NCI-H526 (cell line): Measurements from ENCODE around the gene MEGF11.
A peak's percentile ranks its signal among the peaks of the same experiment; 100 is the strongest.
"Not testable (repeated sequence)": the region's sequence is repeated elsewhere in the genome, so short reads cannot be mapped to it uniquely, and the experiment has no call there.

Experiments used
- DNase-seq, 2 experiments: peaks; one replicate each; lab custom pipeline; 2025; lab: John Stamatoyannopoulos, UW

The MEGF11 gene

DNA sequence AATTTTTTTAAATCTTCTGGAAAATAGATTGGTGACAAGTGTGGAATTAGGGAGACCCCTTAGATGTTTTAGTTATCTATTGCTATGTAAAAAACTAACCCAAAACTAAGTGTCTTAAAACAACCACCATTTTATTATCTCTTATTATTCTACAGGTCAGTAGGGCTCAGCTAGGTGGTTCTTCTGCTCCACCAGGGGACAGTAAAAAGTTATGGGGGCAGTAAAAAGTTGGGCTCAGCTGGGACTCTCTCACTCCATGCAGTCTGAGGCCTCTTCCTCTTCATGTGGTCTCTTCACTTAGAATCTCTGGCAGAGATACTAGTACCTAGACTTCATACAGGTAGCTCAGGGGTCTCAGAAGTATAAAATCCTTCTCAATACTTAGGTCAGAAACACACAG, 21.8 kb upstream of the MEGF11 start:
- no peak for DNase-seq

DNA sequence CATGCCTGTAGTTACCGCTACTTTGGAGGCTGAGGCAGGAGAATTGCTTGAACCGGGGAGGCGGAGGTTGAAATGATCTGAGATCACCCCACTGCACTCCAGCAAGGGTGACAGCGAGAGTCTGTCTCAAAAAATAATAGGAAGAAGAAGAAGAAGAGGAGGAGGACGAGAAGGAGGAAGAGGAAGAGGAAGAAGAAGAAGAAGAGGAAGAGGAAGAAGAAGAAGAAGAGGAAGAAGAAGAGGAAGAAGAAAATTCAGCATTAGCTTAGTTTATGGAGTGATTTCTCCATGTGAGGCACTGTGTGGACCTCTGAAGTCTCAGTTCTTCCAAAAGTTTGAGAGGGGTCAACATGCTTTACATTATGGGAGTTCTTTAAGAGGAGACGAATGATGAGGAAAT, 17.4 kb upstream of the MEGF11 start:
- no peak for DNase-seq

DNA sequence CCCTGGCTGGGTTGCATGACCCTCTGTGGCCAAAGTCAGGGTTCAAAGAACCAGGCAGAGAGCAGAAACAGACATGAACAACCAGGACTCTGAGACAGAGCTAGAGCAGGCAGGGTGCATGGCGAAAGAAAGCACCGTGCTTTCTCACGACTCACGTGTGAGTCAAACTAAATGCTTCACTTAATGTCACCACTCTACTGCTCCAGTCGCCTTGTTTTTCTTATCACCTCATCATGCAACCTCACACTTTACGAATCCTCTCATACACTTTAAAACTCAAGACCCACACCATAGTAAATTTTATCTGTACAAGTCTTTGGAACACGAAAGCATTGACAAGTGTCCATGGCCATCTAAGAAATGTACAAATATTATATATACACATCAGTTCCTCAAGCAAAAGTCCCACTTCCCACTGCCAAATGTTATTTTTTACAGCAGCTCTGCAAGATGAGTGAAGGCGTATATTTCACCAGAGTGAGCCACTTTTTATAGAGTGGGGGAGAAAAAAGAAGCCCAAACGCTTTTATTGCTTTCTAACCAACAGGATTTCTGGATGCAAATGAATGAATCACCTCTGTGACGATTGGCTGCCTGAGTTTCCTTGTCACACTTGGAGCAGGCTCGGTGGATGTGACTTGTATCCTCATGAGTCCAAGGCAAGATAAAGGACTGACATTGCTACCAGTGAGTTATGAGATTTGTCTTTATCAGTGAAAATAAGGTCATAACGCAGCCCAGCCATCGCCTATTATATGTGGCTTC, 16.0 kb upstream of the MEGF11 start:
- DNase-seq, result peak in 1 of 2 experiments; percentile 11

DNA sequence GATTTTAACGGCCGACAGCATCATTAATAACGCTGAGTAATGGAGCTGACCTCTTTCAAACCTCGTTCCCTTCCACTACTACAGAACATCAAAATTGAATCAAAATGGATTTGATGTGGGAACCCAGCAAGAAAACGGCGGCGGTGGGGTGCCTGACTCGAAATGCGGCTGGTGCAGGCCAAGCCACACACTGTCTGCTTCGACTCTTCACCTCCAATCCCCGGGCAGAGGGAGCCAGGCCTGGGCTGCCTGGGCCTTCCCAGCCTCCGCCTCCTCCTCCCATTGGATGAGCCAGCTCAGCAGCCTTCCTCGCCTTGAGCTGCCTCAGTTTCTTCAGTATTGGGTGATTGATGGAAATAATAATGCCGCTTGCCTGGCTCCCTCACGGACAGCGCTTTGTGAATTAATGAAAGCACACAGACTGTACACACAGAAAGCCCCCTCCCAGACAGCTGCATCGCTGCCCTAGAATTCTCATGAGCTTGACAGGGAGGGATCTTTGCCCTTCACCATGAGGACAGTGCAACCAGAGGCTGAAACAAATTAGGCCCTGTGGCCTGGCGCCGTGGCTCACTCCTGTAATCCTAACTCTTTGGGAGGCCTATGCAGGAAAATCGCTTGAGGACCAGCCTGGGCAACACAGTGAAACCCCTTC, 11.4 kb upstream of the MEGF11 start:
- DNase-seq, result no peak

DNA sequence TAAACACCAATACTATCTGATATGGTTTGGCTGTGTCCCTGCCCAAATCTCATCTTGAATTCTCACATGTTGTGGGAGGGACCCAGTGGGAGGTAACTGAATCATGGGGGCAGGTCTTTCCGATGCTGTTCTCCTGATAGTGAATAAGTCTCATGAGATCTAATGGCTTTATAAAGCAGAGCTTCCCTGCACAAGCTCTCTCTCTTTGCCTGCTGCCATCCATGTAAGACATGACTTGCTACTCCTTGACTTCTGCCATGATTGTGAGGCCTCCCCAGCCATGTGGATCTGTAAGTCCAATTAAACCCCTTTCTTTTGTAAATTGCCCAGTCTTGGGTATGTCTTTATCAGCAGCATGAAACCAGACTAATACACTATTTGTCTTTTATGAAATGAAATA, 9.3 kb upstream of the MEGF11 start:
- DNase-seq, result not testable (repeated sequence)

DNA sequence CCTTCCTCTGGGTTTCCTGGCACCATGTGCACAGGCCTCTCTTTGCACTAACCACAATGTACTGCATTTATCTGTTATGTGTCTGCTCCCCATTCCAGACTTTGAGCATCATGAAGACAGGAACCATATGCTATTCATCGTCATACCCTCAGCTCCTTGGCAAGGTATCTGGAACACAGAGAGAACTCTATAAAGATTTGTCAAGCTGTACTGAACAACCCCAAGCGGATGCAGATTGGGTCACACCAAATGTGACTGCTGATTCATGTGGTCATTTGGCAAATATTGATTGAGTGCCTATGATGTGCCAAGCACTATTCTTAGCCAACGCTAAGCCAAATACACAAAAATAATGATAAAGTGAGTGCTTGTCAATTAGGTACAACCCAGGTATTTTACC, 7.5 kb upstream of the MEGF11 start:
- DNase-seq, result no peak

DNA sequence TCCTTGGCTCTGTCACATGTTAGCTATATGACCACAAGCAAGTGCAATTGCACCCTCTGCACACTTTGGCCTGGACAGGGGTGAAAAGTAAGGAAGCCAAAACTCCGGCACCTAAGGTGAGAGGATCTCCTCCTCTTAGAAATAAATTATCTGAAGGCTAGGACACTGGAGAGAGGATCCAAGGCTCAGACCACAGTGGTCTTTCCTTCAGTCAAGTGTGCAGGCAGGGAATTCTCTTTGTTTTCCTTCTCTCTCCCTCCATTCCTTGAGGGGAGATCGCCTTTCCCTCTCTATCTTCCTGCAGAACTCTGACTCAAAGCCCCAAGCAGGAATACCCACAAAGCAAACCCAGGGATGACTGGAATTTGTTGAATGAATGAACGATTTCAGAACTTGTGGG, 3.1 kb upstream of the MEGF11 start:
- DNase-seq, result no peak

DNA sequence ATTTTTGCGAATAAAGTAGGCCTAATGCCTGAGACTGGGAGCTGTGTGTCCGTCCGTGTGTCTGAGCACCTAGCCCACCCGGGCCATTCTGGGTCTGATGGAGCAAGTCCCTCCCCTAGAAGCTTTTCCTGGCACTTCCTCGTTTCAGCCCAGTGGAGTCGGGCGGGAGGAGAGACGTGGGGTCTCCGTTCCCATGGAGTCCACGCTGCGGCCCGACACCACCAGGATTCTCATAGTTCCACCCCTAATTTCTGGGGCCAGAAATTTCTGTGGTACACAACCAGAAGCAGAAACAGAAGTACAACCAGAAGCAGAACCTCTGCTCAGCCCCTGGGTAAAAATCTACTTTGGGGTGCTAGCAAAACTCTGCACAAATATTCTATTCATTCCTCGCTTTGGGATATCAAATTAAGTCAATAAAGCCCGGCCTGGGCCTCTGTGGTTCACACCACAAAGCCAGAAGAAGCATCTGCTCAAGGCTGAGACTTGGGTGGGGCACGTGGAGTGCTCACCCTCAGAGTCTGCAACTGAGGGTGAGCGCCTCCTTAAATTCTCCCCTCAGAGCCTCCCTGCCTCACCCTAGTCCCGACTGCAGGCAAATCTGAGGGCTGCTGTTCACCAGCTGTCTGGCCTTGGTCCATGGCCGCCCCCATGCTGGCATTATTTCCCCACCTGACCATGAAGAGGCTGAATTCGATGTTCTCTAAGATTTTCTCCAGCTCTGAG, 1.6 kb upstream of the MEGF11 start:
- no peak for DNase-seq

DNA sequence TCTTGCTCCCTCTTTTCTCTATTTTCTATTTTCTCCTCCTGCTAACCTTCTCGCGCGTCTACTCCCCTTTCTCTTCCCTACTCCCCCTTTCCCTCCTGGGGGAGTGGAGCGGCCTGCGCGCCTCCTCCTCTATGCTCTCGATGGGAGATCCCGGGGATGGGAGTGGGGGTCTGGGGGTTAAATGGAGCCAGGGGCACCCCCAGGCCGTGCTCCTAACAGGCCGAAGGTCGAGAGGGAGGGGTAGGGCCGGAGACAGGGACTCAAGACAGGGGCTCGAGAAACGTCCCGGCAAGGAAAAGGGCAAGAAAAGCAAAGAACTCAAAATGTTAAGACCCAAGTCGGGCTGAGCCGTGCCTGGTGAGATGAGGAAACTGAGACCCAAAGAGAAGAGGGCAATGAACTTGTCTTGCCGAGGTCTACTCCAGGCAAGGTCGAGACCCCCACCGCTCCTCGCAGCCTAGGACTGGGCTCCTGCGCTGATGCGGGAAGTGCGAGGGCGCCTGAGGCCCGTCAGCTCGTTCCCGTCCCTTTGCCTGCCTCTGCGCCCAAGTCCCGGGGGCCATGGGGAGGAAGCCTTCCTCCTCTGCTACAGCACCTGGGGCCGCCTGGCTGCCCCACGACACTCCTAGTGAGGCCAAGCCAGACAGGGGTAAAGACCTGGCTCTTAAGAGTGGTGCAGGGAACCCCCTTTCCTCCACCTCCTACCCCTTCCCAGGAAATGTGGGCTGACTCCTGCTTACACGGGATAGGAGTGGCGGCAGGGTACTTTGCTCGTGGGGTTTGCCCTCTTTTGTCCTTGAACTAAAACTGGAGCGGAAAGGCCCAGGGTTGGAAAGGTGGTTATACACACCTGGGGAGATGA, 770 bp upstream of the MEGF11 start:
- no peak for DNase-seq

DNA sequence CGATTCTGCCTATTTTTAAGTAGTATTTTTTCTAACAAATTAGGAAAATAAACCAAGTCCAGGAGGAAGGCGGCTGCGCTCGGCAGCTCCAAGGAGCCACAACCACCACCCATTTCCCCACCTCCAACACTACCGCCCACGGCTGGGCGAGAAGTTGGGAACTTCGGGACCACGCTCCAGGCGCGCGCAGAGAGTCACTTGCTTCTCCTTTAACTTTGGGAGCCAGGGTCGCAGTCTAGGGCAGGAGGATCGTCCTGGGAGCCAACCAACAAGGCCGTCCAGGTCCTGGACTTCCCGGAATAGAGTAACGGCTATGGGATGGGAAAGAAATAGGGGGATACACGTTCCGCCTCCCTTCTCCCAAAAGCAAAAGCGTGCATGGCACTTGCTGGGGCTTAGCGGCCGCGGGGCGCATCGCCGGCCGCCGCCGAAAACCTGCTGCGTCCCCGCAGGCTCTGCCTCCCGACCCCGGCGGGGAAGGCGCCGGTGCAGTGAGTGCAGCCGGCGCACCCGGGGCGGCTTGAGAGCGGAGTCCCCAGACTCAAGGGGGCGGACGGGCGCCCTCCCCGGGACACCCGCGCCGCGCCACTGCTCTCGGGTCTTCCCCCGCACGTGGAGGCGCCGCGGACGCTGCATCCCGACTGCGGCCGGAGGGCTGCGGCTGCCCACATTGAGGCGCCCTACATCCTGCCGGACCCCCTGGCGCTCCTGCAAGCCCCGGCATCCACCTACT, 699 bp downstream of the MEGF11 start:
- DNase-seq, result peak; percentile 38 to 87

DNA sequence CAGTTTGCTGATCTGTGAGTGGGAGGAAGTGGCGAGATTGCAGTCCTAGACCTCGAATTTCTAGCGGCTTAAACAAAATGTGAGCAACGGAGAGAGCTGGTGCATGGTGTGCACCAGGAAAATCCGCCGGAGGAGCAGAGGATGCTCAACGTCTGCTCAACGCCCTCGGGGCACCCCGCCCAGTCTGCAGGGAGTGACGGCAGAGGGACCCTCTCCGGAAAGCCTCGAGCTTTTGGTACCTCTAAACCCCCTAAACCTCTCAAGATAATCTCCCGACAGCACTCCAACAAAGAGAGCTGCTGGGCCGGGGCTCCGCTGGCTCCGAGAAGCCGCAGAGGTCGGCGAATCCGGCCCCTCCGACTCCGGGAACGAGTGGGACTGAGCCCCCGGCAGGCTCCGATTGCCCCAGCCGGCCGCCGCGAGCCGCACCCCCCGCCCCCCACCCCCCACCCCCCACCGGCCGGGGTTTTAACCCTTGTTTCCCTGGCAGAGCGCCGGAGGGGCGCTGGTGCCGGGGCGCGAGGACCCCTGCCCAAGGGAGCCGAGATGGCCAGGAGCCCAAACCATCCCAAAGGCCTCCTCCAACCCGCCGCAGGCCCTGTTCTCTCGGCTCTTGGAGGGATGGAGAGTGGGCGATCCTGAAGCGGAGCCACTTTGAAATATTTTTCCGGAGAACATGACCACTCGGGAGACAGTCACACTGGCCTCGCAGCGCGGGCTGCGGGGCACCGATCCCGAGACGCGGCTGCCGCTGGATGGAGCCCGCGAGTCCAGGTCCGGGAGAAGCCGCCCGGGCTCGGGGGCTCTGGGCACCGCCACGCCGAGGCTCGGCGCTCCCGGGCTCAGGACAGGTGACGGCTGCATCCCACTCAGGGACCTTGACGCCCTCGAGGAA, 1.5 kb downstream of the MEGF11 start:
- peak; percentile 57 to 91 for DNase-seq

DNA sequence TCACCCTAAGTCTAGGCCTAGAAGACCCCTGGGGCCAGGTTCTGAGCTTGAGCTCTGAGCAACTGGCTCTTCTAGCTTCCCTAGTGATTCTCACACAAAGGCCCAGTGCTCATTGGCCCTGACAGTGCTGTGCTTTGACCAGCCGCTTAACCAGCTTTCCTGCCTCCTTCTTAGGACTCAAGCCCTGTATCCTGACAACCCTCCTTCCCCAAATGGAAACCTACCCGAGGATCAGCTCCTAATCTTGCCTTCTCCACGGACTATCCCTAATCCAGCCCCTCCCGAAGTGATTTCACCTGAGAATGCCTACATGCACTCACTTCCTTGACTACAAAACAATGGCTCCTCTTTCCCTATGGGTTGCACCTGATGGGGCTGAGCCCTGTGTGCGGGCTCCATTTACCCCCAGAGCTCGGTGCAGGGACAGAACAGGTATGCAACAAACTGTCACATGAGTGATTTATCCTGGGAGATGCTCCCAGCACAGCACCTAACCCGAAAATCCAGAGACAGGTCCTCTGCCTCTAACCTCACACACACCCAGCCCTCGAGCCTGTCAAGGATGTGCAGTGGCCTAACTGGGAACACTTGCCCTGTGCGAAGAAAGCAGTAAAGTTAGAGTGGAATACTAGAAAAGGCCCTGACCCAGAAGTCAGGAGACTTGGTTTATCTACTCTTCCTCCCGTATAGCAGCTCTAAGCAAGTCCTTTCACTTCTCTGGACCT, 2.3 kb downstream of the MEGF11 start:
- peak in 1 of 2 experiments; percentile 61 for DNase-seq

DNA sequence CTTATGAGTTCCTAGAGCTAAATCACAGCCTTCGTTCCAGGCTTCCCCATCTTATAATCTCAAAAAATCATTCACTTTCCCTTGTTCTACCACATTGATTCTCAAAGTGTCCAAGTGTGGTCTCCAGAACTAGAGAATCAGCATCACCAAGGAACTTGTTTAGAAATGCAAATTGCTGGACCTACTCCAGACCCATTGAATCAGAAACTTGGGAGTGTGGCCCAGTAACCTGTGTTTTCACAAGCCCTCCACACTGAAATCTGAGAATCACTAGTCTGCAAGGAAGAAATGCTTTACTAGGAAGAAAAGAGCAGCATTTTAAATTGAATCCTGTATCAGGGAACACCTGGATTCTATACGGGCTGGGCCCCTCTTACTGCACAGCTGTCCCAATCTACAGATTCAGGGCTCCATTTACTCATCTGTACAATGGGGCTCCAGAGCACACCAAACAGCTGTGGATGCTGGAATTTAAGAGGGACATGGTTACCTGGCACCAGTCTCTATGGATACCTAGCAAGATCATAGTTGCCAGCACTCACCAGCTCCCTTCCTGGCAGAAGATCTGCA, 3.9 kb downstream of the MEGF11 start:
- peak in 1 of 2 experiments; percentile 46 for DNase-seq

DNA sequence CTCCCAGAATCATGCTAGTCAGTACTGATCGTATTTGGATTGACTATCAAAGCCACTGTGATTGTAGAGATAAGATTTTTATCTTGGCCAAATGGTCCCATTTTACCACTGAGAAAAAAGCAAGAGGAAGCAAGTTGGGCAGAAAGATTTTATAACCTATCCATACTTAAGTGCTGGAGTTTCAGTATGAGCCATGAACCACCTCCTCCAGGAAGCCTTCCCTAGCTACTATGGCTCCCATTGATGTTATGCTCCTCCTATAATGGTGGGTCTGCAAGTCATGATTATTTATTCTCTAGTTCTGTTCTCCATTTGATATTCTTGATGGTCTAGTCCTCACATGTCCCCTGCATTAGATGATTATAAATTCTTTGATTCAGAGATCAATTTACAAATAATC, 6.6 kb downstream of the MEGF11 start:
- no peak for DNase-seq

DNA sequence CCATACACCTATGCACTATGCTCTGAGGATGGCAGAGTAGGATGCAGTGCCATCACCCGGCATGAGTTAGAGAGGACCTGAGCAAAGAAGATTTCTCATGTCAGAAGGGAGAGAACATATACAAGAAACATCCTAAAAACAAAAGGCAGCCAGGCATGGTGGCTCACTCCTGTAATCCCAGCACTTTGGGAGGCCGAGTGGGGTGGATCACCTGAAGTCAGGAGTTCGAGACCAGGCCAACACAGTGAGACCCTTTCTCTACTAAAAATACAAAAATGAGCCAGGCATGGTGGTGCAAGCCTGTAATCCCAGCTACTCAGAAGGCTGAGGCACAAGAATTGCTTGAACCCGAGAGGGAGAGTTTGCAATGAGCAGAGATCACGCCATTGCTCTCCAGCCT, 7.7 kb downstream of the MEGF11 start:
- not testable (repeated sequence) for DNase-seq

DNA sequence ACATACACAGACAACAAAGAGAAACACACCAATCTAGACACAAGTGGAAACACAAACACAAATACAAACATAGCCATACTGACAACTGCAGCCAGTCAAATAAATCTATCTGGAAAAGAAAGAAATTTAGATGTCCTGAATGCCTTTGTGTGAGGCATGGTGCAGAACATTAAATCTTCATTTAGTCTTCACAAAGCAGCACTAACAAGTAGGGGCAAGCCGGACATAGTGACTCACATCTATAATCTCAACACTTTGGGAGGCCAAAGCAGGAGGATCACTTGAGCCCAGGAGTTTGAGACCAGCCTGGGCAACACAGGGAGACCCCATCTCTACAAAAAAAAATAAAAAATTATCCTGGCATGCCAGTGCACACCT, 11.7 kb downstream of the MEGF11 start:
- DNase-seq, result no peak

DNA sequence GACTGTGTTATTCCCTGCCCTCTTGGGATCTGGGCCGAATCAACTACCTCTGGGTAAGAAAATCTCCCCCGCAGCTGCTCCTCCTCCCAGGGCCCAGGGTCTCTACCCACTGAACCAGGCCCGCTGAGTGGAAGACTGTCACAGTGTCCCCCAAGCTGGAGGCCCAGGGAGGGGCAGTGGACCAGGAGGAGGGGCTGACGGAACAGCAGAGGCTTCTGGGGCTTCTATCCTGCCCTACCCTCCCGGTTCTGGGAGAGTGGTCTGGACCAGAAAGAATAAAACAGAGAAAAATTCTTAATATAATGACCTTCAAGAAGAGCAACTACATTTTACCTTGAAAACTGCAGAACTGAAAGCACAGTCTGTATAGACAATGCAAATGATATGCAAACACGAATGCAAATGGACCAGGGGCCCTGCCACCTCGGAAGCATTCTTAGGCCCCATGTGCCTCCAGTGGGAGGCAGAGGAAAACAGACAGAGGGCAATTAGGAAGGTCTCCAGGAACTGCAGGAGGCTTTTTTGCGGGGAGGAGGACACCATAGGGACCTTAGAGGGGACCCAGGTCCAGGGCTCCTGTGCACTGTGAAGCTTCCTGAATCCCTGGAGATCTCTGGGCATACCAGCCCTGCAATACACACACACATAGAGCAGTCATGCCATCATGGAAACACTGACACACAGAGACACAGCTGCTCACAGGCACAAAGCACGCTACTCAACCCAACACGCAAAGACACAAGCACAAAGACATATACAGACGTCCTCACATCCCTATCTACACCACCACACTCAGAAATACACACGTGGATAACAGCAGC, 12.3 kb downstream of the MEGF11 start:
- DNase-seq, result peak; percentile 97 to 99

DNA sequence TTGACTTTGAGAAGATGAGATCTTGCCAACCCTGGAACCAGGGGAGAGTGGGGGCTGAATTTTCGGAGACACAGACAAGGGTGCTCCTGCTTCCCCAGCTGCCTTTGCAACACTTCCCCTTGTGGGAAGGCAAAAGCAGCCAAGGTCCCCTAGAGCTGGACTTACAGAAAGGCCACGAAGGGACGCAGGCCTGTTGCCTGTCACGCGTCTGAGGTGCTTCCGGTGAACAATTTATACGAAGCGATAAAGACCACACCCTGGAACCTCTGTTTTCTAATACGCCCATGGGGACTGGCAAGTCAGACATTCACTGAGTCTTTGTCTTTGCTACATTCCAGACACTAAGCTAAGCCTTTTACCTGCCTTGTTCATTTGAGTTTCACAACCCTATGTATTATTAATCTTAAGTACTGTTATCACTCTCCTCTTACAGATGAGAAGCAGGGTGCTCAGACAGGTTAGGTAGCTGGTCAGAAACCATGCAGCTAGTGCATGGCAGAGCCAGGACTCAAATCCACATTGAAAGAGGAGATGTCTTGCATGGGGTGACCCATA, 13.2 kb downstream of the MEGF11 start:
- DNase-seq, result peak; percentile 43 to 55
